Fibroblast of lung (primary cell): ENCODE results near the gene EYA2. TPM values are rescaled to one million over a fixed set of nuclear protein-coding genes. Genes with fewer than 3 reads are reported as not detected.

ENCODE experiments used
- DNase-seq, 2 donors: peaks; one replicate each; pipeline versions ENCODE4 v3.0.0 to v3.0.0-alpha.2; 2010; ENCODE audit warnings: low read depth in 2 of 2
- H2AFZ ChIP-seq: 2 replicates; pipeline ENCODE4 v1.5.1; 2012; ENCODE audit warnings: low read length, control low read depth, inconsistent platforms
- H3K27ac ChIP-seq: 2 replicates; pipeline ENCODE4 v1.5.1; 2011; ENCODE audit warnings: low read length, control low read depth; ENCODE audit not compliant: insufficient read depth
- H3K27me3 ChIP-seq: 2 replicates; pipeline ENCODE4 v1.5.1; 2011; ENCODE audit warnings: mild to moderate bottlenecking, low read length; ENCODE audit not compliant: control insufficient read depth, insufficient read depth
- H3K36me3 ChIP-seq: 2 replicates; pipeline ENCODE4 v1.5.1; 2011; ENCODE audit warnings: low read length; ENCODE audit not compliant: control insufficient read depth, insufficient read depth
- H3K4me1 ChIP-seq: 2 replicates; pipeline ENCODE4 v1.5.1; 2011; ENCODE audit warnings: low read length; ENCODE audit not compliant: control insufficient read depth, insufficient read depth; ENCODE audit errors: extremely low read depth
- H3K4me2 ChIP-seq: 2 replicates; pipeline ENCODE4 v1.5.1; 2011; ENCODE audit warnings: low read length, control low read depth; ENCODE audit not compliant: insufficient read depth; ENCODE audit errors: extremely low read depth
- H3K4me3 ChIP-seq, 4 experiments: fragments of 200-600 bp in 1 of 4; sonication (generic) in 1 of 4; replicated peaks in 1 of 4; 2 replicates each; pipeline ENCODE4 v1.5.1; 2011 to 2016; ENCODE audit warnings: low read length in 4 of 4, low read depth in 3 of 4, mild to moderate bottlenecking in 3 of 4, control low read depth in 2 of 4, inconsistent platforms in 1 of 4, mixed read lengths in 1 of 4; ENCODE audit not compliant: insufficient read depth in 1 of 4; ENCODE audit errors: control extremely low read depth in 1 of 4
- H3K79me2 ChIP-seq: 2 replicates; pipeline ENCODE4 v1.5.1; 2012; ENCODE audit warnings: mild to moderate bottlenecking, low read length, inconsistent platforms; ENCODE audit not compliant: control insufficient read depth, insufficient read depth
- H3K9ac ChIP-seq: 2 replicates; pipeline ENCODE4 v1.5.1; 2011; ENCODE audit warnings: mild to moderate bottlenecking, low read length, control low read depth; ENCODE audit not compliant: insufficient read depth
- H3K9me3 ChIP-seq: 2 replicates; pipeline ENCODE4 v1.5.1; 2012; ENCODE audit warnings: low read depth, low read length; ENCODE audit not compliant: control insufficient read depth, insufficient read depth
- H4K20me1 ChIP-seq: 2 replicates; pipeline ENCODE4 v1.5.1; 2011; ENCODE audit warnings: low read length; ENCODE audit not compliant: control insufficient read depth, insufficient read depth; ENCODE audit errors: extremely low read depth
- CTCF ChIP-seq, 2 donors: IDR thresholded peaks in 1 of 2; conservative IDR thresholded peaks in 1 of 2; 1 replicate in 1 of 2; 2 replicates in 1 of 2; pipeline ENCODE4 v1.5.1; 2011 to 2012; ENCODE audit warnings: low read length in 2 of 2, control low read depth in 1 of 2, inconsistent platforms in 1 of 2, low read depth in 1 of 2, mild to moderate bottlenecking in 1 of 2
- EZH2 ChIP-seq: IDR thresholded peaks from 2 replicates; pipeline ENCODE4 v1.5.1; 2012; ENCODE audit warnings: low read length, control low read depth, mild to moderate bottlenecking; ENCODE audit errors: missing control alignments
- polyA plus RNA-seq, 2 donors: library from polyadenylated mRNA; depleted of rRNA in 1 of 2; stranded (reverse) in 1 of 2; unstranded in 1 of 2; fragments of >200 nt; gene quantifications; 2 replicates each; pipeline ENCODE4 v1.2.1, GENCODE V29; 2011 to 2012; ENCODE audit warnings: missing spikeins in 1 of 2
- total RNA-seq: library from RNA; depleted of rRNA; stranded (reverse); fragments of >200 nt; gene quantifications from 2 replicates; pipeline ENCODE4 v1.2.1, GENCODE V29; 2014

The EYA2 gene
- total and polyA plus RNA-seq, 2 donors (not counting 1 experiment from before 2014, with no cell fraction given): 0.37 to 1.7 TPM

- no peaks in the 10 kb centered on the region for H3K79me2 ChIP-seq
- no peaks in the 10 kb centered on the region for H3K36me3 ChIP-seq
- TF ChIP-seq EZH2 (no peak), CTCF (conservative IDR thresholded peaks at IDR 0.05 in 1 of 2, IDR thresholded peaks at IDR 0.05 in 1 of 2; ENCODE audit: low read depth in 1 of 2, low read length in 2 of 2) (no peak)
- no peak overlapping the region for H2AFZ ChIP-seq
- no peaks in the 10 kb centered on the region for H3K9me3 ChIP-seq
- no peak overlapping the region for H3K4me2 ChIP-seq
- H3K27ac ChIP-seq: no peak overlapping the region
- no peaks in the 10 kb centered on the region for H3K27me3 ChIP-seq
- no peak for DNase-seq
- no peak overlapping the region for H3K4me3 ChIP-seq
- peaks cover 18% of the 10 kb centered on the region for H3K4me1 ChIP-seq
- no peak overlapping the region for H3K9ac ChIP-seq
- H4K20me1 ChIP-seq: no peaks in the 10 kb centered on the region
Measured at GRCh38 chr20:47129306-47129705, 234.7 kb downstream of the EYA2 start.

GRCh38 chr20:47133809-47134456, 239.3 kb downstream of the EYA2 start:
- Histone ChIP-seq H4K20me1 (no peaks in the 10 kb centered on the region), H3K79me2 (no peaks in the 10 kb centered on the region), H3K4me2 (no peak overlapping the region), H3K27ac (no peak overlapping the region), H3K4me1 (peaks cover 12% of the 10 kb centered on the region), H3K4me3 (no peak overlapping the region), H3K27me3 (no peaks in the 10 kb centered on the region), H3K9ac (no peak overlapping the region), H2AFZ (no peak overlapping the region), H3K9me3 (no peaks in the 10 kb centered on the region), H3K36me3 (no peaks in the 10 kb centered on the region)
- TF ChIP-seq EZH2 (no peak), CTCF (conservative IDR thresholded peaks at IDR 0.05 in 1 of 2, IDR thresholded peaks at IDR 0.05 in 1 of 2; ENCODE audit: low read depth in 1 of 2, low read length in 2 of 2) (no peak)
- peak; percentile 73 to 79 for DNase-seq

- Histone ChIP-seq H2AFZ (no peak overlapping the region), H3K9ac (no peak overlapping the region), H4K20me1 (no peaks in the 10 kb centered on the region), H3K27ac (no peak overlapping the region), H3K4me3 (no peak overlapping the region), H3K36me3 (no peaks in the 10 kb centered on the region), H3K27me3 (no peaks in the 10 kb centered on the region), H3K79me2 (no peaks in the 10 kb centered on the region), H3K4me1 (peaks cover 12% of the 10 kb centered on the region), H3K9me3 (no peaks in the 10 kb centered on the region), H3K4me2 (no peak overlapping the region)
- TF ChIP-seq EZH2: no peak
- no peak for TF ChIP-seq CTCF (conservative IDR thresholded peaks at IDR 0.05 in 1 of 2, IDR thresholded peaks at IDR 0.05 in 1 of 2; ENCODE audit: low read depth in 1 of 2, low read length in 2 of 2)
- no peak for DNase-seq
Measured at GRCh38 chr20:47136782-47137181, 242.1 kb downstream of the EYA2 start.
